ENCODE data around the gene SEL1L3.

Gene SEL1L3

DNA sequence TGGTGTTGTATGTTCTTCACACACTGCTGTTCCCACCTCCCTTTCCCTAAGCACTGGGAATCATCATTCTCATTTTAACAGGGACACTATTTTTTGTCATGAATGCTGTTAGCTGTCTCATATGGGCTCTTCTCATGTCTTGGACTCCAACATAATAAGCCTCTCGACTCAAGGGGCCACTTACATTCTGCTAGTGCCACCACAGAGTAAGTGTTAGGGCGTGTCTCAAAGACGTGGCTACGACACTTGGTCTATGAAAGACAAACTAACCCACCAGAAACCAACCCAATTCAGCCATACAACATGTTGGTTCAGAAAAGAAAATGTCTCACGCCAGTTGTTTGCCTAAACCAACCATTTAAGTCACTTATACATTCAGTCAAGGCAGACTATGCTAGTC lies 32.2 kb downstream of the SEL1L3 start:
- TF ChIP-seq, protein P1, sequence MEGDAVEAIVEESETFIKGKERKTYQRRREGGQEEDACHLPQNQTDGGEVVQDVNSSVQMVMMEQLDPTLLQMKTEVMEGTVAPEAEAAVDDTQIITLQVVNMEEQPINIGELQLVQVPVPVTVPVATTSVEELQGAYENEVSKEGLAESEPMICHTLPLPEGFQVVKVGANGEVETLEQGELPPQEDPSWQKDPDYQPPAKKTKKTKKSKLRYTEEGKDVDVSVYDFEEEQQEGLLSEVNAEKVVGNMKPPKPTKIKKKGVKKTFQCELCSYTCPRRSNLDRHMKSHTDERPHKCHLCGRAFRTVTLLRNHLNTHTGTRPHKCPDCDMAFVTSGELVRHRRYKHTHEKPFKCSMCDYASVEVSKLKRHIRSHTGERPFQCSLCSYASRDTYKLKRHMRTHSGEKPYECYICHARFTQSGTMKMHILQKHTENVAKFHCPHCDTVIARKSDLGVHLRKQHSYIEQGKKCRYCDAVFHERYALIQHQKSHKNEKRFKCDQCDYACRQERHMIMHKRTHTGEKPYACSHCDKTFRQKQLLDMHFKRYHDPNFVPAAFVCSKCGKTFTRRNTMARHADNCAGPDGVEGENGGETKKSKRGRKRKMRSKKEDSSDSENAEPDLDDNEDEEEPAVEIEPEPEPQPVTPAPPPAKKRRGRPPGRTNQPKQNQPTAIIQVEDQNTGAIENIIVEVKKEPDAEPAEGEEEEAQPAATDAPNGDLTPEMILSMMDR (IDR thresholded peaks at IDR 0.05; ENCODE audit: low read length, missing control alignments): no peak
- no peak overlapping the region for H3K4me3 ChIP-seq (replicated peaks; ENCODE audit: low read depth, low read length)
- no peak for DNase-seq (ENCODE audit: low read depth)

DNA sequence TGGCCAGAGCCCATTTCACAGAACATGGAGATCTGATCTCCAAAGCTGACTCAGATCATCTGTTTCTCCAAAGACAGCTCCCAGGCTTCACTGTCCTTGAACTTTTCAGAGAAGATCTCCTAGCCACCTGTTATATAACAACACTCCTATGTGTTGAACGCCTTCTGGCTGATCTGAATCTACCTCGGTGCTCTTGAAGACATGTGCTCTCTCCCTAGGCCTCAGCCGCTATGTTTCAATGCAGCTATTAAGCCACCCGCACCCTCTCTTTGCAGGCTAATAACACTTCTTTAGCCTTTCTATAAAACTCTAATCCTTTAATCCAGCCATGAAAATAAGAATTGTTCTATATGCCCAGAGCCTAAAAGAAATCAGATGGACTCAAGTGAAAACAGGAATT lies 34.9 kb downstream of the SEL1L3 start:
- TF ChIP-seq, protein P1 (IDR thresholded peaks at IDR 0.05; ENCODE audit: low read length, missing control alignments): no peak
- no peak overlapping the region for H3K4me3 ChIP-seq (replicated peaks; ENCODE audit: low read depth, low read length)
- no peak for DNase-seq (ENCODE audit: low read depth)

DNA sequence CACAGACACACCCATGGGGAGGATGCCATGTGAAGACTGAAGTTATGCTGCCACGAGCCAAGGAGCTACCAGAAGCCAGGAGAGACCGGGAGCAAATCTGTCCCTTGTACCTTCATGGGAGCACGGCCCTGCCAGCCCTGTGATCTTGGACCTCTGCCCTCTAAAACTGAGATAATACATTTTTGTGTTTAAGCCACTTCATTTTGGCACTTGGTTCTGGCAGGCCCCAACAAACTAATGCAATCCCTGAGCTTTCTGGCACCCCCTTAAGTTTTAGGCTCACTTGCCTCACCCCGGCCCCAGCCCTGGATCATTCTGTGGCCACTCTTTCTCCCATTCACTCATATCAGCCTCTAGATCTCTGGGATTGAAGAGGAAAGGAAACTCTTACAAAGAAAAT lies 35.4 kb downstream of the SEL1L3 start:
- H3K4me3 ChIP-seq (replicated peaks; ENCODE audit: low read depth, low read length): no peak overlapping the region
- DNase-seq (ENCODE audit: low read depth): no peak
- TF ChIP-seq, protein P1 (IDR thresholded peaks at IDR 0.05; ENCODE audit: low read length, missing control alignments): no peak

DNA sequence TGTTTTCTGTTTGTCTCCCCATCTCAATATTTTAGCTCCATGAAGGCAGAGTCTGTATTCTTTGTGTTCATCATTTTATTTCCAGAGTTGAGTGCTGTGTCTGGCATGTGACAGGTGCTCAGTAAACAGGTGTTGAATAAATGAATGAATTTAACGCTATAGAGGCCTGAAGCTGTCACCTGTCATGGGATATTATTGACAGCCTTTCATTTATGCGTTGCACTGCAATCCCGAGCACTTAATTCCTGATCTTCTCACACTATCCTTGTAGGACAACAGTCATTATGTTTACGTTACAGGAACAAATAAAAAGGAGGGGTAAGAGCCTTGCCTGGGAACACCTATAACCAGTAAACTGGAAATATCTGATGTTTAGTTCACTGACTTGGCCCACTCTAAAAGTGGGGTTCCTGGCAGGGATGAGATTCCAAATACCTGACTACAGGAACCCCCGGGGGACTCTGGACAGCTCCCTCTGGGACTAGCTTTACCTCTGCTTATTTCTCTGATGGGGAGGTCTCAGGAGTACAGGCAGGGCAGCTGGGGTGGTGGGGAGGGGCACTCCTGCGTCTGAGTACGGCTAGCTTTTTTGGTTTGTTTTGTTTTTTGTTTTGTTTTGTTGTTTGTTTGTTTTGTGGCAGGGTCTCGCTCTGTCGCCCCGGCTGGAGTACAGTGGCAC lies 36.6 kb downstream of the SEL1L3 start:
- DNase-seq (ENCODE audit: low read depth): no peak
- H3K4me3 ChIP-seq (replicated peaks; ENCODE audit: low read depth, low read length): no peak overlapping the region
- TF ChIP-seq, protein P1 (IDR thresholded peaks at IDR 0.05; ENCODE audit: low read length, missing control alignments): no peak

DNA sequence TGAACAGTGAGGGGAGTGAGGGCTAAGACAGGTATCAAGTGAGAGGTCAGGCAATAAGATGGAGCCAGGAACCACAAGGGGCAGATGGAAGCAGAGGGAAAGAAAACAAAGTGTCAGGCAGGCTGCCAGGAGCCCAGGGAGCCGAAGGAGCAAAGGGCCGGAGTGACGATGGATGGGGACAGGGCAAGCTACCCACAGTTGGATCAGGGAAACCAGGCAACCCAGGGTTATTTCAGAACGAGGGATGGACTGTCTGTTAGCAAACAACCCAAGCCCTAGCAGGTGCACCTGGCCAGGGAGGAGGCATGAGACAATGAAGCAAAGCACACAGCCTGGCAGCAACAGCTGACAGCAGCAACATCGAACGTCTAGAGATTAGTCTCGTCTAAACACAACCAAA lies 39.2 kb downstream of the SEL1L3 start:
- H3K4me3 ChIP-seq (replicated peaks; ENCODE audit: low read depth, low read length): no peak overlapping the region
- TF ChIP-seq, protein P1 (IDR thresholded peaks at IDR 0.05; ENCODE audit: low read length, missing control alignments): no peak
- DNase-seq (ENCODE audit: low read depth): no peak

DNA sequence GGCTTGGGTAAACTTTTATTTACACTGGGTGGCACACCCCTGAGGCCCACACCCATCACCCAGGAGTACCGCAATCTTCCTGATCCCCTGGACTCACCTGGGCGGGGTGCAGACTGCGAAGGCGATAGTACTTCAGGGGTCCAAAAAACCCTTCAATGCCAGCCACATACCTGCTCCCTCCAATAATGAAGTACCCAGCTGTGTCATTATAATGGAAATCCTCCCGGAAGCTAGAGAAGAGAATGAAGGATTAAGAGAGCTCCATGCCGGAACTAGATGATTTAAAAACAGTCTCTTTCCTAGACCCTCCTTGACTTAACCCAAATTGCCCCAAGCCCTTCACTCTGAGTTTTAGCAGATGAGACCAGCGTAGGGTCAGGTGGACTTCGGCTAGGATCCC lies 40.9 kb downstream of the SEL1L3 start:
- no peak overlapping the region for H3K4me3 ChIP-seq (replicated peaks; ENCODE audit: low read depth, low read length)
- no peak for DNase-seq (ENCODE audit: low read depth)
- TF ChIP-seq, protein P1 (IDR thresholded peaks at IDR 0.05; ENCODE audit: low read length, missing control alignments): no peak

DNA sequence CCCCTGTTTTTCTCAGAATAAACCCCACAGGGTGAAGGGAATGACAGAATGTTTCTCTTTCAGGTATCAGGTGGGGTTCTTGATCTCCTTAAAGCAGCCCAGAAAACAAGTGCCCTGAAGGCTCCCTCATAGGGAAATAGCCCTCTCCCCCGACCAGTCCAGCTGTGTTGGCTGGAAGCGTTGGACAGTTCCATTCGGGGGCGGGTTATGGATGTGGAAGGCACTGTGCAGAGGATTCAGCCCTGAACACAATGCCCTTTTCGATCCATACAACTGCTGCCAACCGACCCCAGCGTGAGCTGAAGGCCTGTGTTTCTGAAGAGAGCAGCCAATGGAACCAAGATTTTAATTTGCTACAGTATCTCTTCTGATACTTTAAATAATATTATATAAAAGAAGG lies 41.5 kb downstream of the SEL1L3 start:
- TF ChIP-seq, protein P1 (IDR thresholded peaks at IDR 0.05; ENCODE audit: low read length, missing control alignments): no peak
- no peak overlapping the region for H3K4me3 ChIP-seq (replicated peaks; ENCODE audit: low read depth, low read length)
- DNase-seq (ENCODE audit: low read depth): no peak
